PFSK-1 (cell line): ENCODE data around the gene MCM3AP.

Source experiments
- FOXP2 ChIP-seq: optimal IDR thresholded peaks from 2 replicates; pipeline ENCODE3; 2011; ENCODE audit warnings: borderline replicate concordance, control low read depth, inconsistent platforms; ENCODE audit not compliant: insufficient read depth; ENCODE audit errors: extremely low read length, extremely low read depth
- POLR2AphosphoS5 ChIP-seq: IDR thresholded peaks from 2 replicates; pipeline ENCODE4 v1.6.1; 2012; ENCODE audit warnings: low read depth, mild to moderate bottlenecking, control low read depth, low read length, moderate library complexity
- SIN3A ChIP-seq: IDR thresholded peaks from 2 replicates; pipeline ENCODE4 v1.6.1; 2012; ENCODE audit warnings: mild to moderate bottlenecking, low read length, moderate library complexity, borderline replicate concordance; ENCODE audit not compliant: insufficient read depth
- TAF1 ChIP-seq: IDR thresholded peaks from 2 replicates; pipeline ENCODE4 v1.6.1; 2012; ENCODE audit warnings: low read length, control low read depth, borderline replicate concordance; ENCODE audit not compliant: insufficient read depth
- TF ChIP-seq, protein P1 (sequence below), 2 experiments: IDR thresholded peaks; 2 replicates each; pipeline versions ENCODE4 v1.6.1 to v1.8.0; 2011 to 2012; ENCODE audit warnings: low read depth in 2 of 2, low read length in 2 of 2, control low read depth in 1 of 2, inconsistent platforms in 1 of 2, mild to moderate bottlenecking in 1 of 2, moderate library complexity in 1 of 2; ENCODE audit not compliant: insufficient read depth in 1 of 2

Gene MCM3AP

DNA sequence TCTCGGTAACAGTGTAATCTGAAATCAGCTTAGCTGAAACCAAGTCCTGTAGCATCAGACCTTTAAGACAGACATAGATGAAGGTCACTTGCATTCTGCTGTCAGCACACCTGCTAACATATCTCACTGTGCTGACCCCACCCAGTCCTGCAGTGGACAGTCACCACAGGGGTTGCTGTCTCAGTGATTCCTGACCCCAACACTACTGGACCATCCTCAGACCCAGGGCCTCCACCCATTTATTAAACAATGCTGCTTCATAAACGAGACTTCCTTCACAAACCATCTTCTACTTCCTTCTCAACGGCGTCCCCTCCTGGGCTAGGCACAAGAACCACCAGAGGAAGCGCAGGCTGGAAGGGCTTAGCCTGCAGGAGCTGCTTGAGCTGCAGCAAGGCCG lies 39.1 kb downstream of the MCM3AP start:
- TF ChIP-seq SIN3A = no peak
- TF ChIP-seq, protein P1, sequence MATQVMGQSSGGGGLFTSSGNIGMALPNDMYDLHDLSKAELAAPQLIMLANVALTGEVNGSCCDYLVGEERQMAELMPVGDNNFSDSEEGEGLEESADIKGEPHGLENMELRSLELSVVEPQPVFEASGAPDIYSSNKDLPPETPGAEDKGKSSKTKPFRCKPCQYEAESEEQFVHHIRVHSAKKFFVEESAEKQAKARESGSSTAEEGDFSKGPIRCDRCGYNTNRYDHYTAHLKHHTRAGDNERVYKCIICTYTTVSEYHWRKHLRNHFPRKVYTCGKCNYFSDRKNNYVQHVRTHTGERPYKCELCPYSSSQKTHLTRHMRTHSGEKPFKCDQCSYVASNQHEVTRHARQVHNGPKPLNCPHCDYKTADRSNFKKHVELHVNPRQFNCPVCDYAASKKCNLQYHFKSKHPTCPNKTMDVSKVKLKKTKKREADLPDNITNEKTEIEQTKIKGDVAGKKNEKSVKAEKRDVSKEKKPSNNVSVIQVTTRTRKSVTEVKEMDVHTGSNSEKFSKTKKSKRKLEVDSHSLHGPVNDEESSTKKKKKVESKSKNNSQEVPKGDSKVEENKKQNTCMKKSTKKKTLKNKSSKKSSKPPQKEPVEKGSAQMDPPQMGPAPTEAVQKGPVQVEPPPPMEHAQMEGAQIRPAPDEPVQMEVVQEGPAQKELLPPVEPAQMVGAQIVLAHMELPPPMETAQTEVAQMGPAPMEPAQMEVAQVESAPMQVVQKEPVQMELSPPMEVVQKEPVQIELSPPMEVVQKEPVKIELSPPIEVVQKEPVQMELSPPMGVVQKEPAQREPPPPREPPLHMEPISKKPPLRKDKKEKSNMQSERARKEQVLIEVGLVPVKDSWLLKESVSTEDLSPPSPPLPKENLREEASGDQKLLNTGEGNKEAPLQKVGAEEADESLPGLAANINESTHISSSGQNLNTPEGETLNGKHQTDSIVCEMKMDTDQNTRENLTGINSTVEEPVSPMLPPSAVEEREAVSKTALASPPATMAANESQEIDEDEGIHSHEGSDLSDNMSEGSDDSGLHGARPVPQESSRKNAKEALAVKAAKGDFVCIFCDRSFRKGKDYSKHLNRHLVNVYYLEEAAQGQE (IDR thresholded peaks at IDR 0.05; ENCODE audit: insufficient read depth in 1 of 2, low read depth in 2 of 2, low read length in 2 of 2) = no peak
- TF ChIP-seq POLR2AphosphoS5 = no peak
- no peak for TF ChIP-seq TAF1
- TF ChIP-seq FOXP2 = no peak

DNA sequence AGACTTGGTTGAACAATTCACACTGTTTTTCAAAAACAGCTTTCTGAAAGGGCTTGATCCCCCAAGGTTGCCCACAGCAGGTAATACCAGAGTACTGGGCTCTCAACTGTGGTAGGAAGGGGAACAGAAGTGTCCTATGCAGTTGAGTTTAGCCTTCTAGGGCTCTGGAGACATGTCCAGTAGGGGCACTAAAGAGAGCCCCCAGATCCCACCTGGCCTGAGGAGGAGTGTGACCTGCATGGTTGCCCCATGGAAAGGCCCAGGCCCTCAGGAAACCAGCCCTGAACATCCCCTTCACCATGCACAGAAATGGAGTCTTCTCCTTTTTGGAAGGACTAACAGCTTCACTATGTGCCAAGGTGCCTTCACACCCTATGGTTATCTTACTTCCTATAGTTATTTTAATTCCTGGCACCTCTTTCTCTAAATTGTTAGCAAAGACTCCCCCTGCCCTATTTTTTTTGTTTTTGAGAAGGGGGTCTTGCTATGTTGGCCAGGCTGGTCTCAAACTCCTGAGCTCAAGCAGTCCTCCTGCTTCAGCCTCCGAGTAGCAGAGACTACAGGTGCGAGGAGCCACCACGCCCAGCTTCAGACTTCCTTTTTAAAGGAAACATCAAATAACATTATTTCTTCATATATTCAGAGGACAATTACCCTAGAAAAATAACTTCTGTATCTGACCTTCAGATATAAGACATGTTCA lies 40.0 kb downstream of the MCM3AP start:
- TF ChIP-seq, protein P1 (IDR thresholded peaks at IDR 0.05; ENCODE audit: insufficient read depth in 1 of 2, low read depth in 2 of 2, low read length in 2 of 2) = no peak

DNA sequence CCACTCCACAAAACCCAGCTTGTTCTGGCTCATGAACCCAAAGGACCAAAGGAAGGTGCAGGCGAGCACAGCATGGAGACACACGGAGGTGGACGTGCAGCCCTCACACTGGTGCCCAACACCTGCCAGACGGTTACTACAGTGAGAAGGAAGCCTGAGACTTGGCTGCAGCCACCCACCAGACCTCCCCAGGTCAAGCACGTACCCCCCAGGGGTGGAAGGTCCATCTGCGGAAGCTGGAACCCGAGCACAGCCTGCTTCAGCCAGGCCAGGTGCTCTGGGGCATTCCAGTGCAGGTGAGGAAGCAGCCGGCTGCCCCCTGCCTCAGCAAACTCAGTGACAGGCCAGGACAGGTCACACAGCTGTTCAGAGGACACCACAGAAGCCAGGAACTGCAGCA lies 40.8 kb downstream of the MCM3AP start:
- TF ChIP-seq TAF1 (no peak), FOXP2 (no peak), SIN3A (no peak), POLR2AphosphoS5 (no peak)
- TF ChIP-seq, protein P1 (IDR thresholded peaks at IDR 0.05; ENCODE audit: insufficient read depth in 1 of 2, low read depth in 2 of 2, low read length in 2 of 2) = no peak

DNA sequence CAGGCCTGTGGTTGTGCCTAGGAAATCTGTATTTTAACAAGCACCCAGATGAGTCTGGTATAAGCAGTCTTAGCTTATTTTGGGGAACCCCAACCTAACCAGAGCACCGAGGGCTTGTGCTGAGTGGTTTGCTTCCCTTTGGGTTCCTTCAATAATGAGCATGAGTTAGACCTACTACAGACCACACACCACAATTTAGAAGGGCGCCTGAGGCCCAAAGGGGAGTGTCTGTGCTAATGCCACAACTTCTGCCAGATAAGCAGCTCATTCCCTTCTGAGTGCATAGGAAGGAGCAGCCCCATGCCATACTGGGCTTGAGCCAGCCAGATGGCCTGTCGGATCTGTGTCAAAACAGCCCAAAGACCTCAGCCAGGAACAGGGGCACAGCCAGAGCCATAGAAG lies 41.5 kb downstream of the MCM3AP start:
- TF ChIP-seq, protein P1 (IDR thresholded peaks at IDR 0.05; ENCODE audit: insufficient read depth in 1 of 2, low read depth in 2 of 2, low read length in 2 of 2) = no peak
- no peak for TF ChIP-seq TAF1
- no peak for TF ChIP-seq SIN3A
- TF ChIP-seq FOXP2 = no peak
- TF ChIP-seq POLR2AphosphoS5 = no peak

DNA sequence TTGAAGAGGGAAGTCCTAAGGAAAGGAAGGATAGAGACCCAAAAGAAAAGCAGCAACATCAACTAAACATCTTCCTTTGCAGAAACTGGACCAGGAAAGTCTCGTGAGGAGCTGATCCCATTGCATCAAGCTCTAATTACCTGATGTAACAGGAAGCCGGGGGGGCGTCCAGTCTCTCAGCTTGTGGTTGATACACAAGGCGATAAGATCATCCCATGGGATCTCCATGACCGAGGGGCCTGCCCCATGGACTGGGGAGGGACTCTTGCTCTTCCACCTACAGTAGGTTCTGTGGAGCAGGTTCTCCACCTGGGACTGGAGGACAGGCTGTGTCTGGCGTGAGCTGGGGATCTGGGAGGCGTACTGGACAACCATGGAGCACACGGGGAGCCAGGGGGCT lies 42.1 kb downstream of the MCM3AP start:
- TF ChIP-seq TAF1 (no peak), SIN3A (no peak), POLR2AphosphoS5 (no peak), FOXP2 (no peak)
- TF ChIP-seq, protein P1 (IDR thresholded peaks at IDR 0.05; ENCODE audit: insufficient read depth in 1 of 2, low read depth in 2 of 2, low read length in 2 of 2) = no peak
